Placental pericyte (primary cell): ENCODE data around the gene CMTM4. TPM values are rescaled to one million over a fixed set of nuclear protein-coding genes. Genes with fewer than 3 reads are reported as not detected.

Source experiments
- small RNA-seq: library from RNA; depleted of rRNA; stranded (forward); fragments of <200 nt; gene quantifications from one replicate; pipeline ENCODE3, GENCODE V24; 2012; ENCODE audit warnings: low replicate concordance
- total RNA-seq: library from RNA; depleted of rRNA; stranded (reverse); fragments of >200 nt; gene quantifications from 2 replicates; pipeline ENCODE4 v1.2.3, GENCODE V29; 2012

The CMTM4 gene
- 12.0 and 17.8 TPM in 2 replicates for total RNA-seq

DNA sequence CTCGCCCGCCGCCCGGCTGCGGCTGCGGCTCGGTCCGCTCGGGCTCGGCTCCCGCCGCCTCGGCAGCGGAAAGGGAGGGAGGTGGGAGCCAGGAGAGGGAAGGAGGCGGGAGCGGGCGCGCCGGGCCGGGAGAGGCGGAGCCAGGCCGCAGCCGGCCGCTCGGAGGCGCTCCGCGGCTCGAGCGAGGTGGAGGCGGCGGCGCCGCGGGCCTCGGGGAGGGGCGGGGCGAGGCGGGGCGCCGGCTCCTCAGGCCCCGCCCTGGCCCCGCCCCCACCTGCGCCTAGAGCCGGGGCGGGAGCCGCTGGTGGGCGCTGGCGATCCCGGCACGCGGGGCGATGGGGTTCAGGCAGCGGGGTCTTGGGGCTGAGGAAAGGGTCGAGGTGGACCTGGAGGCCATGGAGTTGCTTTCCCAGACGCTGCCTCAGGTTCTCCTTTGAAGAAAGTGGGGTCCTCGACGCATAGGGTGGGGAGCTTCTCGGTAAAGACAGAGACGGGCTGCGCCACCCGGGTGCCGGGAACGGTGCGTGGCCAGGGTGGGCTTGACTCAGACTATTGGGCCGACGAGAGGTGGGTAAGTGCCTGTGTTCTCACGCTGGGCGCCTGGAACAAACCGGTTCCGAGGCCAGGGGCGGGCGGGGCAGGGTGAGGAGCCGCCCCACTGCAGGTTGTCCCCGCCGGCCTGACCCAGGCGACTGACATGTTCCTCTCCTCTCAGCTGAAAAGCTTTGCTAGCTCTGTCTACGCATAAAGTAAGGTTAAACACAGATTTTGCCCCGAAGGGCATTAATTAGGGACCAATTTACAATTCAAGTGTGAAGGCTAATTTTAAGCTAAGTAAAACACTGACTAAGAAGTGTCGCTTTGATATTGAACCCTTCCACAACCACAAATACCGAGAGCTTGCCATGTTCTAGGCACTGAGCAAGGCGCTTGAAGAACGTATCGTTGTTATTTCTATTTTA is at the start of gene CMTM4:
Gene CMTM4, minus strand, starts transcription at position 75 of the 962 bp plus-strand sequence. CDS start 218 bp downstream, outside the sequence.

GRCh38 chr16:66604376-66605176 is 92.0 kb downstream of the CMTM4 start, which contains the start of gene CMTM3:
Gene CMTM3 (plus strand): TSS chr16:66604704. CDS start chr16:66604806, 102 bp downstream.

DNA sequence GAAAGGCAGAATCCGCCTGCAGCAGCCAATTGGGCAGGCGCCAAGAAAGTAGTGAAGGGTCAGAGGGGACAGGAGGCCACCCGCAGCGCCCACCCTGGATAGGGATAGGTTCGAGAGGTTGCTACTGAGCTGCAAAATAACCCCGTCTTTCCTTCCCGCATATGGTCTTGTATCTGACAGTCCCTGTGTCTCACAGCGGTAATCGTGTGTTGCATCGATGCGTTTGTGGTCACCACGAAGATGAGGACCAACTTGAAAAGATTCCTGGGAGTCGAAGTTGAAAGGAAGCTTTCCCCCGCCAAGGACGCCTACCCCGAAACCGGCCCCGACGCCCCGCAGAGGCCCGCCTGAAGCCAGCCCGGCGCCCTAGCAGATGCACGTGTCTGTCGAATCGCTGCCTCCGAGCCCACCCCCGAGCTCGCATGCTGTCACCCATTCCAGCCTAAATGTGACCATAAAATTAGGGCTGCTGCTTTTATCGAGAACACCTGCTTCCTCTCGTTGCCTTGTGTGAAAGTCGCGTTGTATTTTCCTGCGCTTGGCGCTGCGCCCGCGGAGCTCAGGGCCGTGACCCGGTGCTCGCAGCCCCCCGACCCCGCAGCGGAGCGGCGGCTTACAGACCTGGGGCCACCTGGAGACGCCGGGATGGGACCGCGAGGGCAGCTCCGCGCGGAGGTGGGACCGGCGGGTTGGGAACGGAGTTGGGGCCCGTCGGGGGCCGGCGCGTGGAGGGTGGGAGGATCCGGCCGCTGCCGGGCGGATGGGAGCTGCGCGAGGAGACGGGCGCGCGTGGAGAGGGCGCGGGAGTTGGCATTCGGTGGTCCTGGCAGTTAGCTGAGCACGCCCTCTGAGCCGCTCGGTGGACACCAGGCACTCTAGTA is 117.7 kb downstream of the CMTM4 start, which contains the start of gene CMTM2:
Gene CMTM2, plus strand, starts transcription at position 813 of the 881 bp plus-strand sequence. CDS start 145 bp downstream, outside the sequence.

GRCh38 chr16:66566051-66566901 is 130.3 kb downstream of the CMTM4 start, which contains the start of gene CMTM1:
Gene CMTM1 (plus strand): TSS chr16:66566439. CDS start chr16:66566514, 75 bp downstream.

Small RNA genes within 50 kb of the gene (small RNA-seq; reads per million reads assigned to genes)
- not detected for gene CKLF-CMTM1

Other genes starting within 250 kb of the CMTM4 start
- gene TK2, start 146.6 kb downstream of the CMTM4 start, total RNA-seq, result 41.1 and 41.4 TPM in 2 replicates
- 24.9 and 54.5 TPM in 2 replicates for gene CKLF, start 144.2 kb downstream of the CMTM4 start, total RNA-seq
- 2.4 and 5.7 TPM in 2 replicates for gene CMTM1, start 130.3 kb downstream of the CMTM4 start, total RNA-seq
- not detected in 2 replicates for gene CMTM2, start 117.3 kb downstream of the CMTM4 start, total RNA-seq
- 24.5 and 60.3 TPM in 2 replicates for gene CMTM3, start 92.0 kb downstream of the CMTM4 start, total RNA-seq
- gene DYNC1LI2, start 54.9 kb upstream of the CMTM4 start, total RNA-seq, result 132 and 146 TPM in 2 replicates
- 0.14 TPM in 1 of 2 replicates, not detected in the other for gene TERB1, start 104.8 kb upstream of the CMTM4 start, total RNA-seq
- 31.5 and 70.3 TPM in 2 replicates for gene NAE1, start 134.2 kb upstream of the CMTM4 start, total RNA-seq
- gene CA7, start 147.7 kb upstream of the CMTM4 start, total RNA-seq, result not detected in 2 replicates
- 20.1 and 25.2 TPM in 2 replicates for gene PDP2, start 183.8 kb upstream of the CMTM4 start, total RNA-seq
- not detected in 2 replicates for gene CDH16, start 222.1 kb upstream of the CMTM4 start, total RNA-seq
- 11.0 and 25.8 TPM in 2 replicates for gene RRAD, start 228.8 kb upstream of the CMTM4 start, total RNA-seq
- 149 and 154 TPM in 2 replicates for gene CIAO2B, start 237.7 kb upstream of the CMTM4 start, total RNA-seq
- gene CES2, start 238.8 kb upstream of the CMTM4 start, total RNA-seq, result 38.7 and 46.4 TPM in 2 replicates